C4-2B (cell line): Measurements from ENCODE around the gene TNNT1.

Experiments used
- ZFX ChIP-seq: fragments of 450-650 bp; IDR thresholded peaks from 2 replicates; pipeline ENCODE4 v1.6.1; 2017
- TF ChIP-seq, protein P1 (sequence below): fragments of 450-650 bp; conservative IDR thresholded peaks from 2 replicates; pipeline ENCODE4 v1.5.1; 2017; ENCODE audit warnings: mild to moderate bottlenecking

DNA sequence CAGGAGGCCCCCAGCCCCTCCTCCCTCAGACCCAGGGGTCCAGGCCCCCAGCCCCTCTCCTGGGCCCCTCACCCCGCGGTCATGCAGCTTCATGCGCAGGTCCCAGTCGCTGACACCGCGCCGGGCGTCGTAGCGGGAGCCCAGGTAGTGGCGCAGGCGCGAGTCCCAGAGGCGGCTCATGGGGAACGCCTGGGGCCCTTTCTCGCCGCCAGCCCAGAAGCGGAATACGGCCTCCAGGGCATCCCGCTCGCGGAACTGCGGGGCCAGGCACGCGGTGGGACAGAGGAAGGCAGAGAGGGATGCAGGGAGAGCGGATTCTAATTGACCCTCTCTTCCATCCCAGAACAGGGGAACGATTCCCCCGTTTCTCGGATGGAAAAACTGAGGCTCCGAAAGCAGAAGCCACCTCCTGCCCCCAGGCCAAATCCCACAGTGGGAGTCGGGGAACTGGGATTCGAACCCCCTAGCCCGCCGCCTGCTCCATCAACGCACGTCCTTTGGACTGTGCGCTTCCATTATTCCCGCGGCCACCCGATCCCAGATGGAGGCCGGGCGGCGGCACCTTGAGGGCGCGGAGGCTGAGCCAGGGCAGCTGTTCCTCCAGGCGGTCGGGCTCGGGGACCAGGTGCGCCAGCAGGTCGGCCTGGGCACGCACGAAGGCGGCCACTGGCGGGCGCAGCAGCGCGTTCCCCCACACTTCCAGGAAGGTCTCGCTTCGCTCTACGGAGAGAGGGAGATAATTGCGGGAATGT lies 12.7 kb upstream of the TNNT1 start:
- TF ChIP-seq, protein P1, sequence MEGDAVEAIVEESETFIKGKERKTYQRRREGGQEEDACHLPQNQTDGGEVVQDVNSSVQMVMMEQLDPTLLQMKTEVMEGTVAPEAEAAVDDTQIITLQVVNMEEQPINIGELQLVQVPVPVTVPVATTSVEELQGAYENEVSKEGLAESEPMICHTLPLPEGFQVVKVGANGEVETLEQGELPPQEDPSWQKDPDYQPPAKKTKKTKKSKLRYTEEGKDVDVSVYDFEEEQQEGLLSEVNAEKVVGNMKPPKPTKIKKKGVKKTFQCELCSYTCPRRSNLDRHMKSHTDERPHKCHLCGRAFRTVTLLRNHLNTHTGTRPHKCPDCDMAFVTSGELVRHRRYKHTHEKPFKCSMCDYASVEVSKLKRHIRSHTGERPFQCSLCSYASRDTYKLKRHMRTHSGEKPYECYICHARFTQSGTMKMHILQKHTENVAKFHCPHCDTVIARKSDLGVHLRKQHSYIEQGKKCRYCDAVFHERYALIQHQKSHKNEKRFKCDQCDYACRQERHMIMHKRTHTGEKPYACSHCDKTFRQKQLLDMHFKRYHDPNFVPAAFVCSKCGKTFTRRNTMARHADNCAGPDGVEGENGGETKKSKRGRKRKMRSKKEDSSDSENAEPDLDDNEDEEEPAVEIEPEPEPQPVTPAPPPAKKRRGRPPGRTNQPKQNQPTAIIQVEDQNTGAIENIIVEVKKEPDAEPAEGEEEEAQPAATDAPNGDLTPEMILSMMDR = no peak
- TF ChIP-seq ZFX = no peak
